DMS153 treated with DMSO at 0.1 percent for 48 hours (cell line): ENCODE measurements around the gene CCNK.

Experiments used
- DNase-seq: peaks from one replicate; lab custom pipeline; 2025; ENCODE audit not compliant: unreplicated experiment; lab: John Stamatoyannopoulos, UW

CCNK gene

DNA sequence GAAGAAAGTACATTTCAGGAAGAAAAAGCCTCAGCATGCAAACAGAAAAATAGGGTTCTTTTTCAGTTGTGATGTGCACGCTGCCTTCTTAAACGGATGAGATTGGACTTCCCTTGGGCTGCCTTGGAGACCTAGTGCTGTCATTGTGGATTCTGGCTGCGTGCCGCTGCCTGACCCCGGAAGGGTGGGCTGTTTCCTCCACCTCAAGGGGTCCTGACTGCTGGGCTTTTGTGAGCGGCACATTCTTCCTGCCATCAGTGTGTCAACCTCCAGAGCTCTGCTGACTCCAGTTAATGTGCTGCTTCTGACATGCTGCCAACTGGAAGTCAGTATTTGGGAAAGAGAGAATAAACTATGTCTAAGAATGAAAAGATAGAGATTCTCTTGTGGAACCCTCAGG lies 25.1 kb downstream of the CCNK start:
- no peak for DNase-seq

DNA sequence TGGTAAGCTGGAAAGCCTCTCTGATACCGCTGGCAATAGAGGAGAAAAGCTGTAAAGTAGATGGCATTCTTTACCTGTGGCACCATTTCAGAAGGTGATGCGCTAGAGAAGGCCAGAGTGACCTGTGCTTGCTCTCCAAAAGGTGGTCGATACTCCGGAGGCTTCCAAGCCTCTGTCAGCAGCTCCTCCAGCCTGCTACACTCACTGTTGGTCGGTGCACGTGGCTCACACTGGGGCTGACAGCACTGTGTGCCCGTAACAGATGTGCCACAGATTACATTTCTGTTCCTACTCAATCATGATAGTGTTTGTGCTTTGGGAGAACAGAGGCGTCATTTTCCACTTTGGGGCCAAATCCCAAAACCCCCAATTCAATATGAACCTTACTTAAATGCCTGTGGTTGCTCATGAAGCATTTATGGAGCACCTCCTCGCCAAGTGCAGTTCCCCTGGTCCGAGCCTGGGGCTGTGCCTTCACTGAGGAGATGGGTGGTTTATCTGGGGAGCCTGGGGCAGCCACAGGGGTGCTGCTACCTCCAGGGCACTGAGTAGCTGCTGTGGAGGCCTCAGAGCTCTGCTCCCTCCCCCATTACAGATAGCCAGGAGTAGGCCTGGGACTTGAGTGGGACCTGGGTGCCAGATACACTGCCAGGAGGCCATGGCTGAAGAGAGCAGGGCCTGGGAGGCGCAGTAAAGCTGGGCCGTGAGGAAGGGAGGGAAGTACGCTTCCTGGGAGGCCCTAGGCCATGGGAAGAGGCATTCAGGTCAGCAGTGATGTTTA lies 26.8 kb downstream of the CCNK start:
- DNase-seq: no peak

DNA sequence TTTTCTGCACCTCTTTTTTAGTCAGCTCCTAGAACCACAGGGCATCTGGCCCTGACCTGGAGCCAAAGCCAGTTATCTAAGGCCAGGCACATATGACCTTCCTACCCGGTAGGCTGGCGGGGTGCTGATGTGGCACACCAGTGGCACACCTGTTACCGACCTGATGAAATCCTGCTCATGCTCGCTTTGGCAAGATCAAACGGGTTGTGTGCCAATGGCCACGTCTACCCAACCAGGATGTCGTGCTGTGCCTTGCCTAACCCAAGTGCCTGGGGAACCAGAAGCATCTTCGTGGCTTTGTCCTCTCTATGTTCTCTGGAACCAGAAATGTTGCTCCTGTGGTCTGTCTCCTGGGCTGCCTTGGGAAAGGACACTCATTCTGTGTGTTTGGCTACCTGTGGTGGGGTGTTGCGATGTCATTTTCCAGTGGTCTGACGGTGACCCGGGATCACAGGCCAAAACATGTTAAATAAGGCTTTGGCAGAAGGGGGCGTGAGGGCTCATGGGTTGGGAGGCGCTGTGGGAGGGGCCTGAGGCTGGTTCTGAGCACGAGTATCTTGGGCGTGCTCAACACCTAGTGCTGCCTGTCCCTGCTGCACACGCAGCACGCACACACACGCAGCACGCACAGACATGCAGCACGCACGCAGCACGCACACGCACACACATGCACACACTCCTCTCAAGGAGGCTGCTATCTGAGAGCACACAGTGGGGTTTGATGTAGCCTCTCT lies 27.9 kb downstream of the CCNK start:
- no peak for DNase-seq

DNA sequence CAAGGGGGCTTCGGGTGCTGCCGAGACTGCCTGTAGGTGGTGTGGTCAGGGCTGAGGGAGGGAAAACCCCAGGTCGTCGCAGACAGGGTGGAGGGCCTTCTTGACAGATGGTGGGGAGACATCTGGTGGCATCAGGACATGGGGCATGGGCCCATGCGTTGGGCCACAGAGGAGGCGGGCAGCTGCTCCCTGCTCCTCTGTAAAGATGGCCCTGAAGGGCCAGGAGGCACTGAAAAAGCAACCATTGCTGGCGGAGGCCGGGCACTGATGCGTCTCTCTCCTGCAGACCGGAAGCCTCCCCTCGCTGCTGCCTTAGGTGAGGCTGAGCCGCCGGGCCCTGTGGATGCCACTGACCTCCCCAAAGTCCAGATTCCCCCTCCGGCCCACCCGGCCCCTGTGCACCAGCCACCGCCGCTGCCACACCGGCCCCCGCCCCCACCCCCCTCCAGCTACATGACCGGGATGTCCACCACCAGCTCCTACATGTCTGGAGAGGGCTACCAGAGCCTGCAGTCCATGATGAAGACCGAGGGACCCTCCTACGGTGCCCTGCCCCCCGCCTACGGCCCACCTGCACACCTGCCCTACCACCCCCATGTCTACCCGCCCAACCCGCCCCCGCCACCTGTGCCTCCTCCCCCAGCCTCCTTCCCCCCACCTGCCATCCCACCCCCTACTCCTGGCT lies 28.8 kb downstream of the CCNK start:
- no peak for DNase-seq

DNA sequence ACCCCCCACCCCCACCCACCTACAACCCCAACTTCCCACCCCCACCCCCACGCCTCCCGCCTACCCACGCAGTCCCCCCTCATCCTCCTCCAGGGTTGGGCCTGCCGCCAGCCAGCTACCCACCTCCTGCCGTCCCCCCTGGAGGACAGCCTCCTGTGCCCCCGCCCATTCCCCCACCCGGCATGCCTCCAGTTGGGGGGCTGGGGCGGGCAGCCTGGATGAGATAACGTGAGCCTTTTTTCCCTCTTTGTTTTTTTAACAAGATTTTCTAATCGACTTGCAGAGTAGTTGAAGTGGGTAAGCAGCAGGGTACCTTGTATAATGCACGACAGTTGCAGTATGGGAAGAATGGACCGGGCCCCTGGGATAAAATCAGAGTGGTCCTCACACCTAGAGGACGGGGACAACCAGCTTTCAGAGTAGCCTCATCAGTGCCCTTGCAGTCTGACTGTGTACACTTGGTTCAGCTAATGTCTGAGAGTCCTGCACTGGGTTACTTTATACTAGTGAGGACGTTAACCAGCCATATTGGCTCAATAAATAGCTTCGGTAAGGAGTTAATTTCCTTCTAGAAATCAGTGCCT lies 29.4 kb downstream of the CCNK start:
- DNase-seq: no peak

DNA sequence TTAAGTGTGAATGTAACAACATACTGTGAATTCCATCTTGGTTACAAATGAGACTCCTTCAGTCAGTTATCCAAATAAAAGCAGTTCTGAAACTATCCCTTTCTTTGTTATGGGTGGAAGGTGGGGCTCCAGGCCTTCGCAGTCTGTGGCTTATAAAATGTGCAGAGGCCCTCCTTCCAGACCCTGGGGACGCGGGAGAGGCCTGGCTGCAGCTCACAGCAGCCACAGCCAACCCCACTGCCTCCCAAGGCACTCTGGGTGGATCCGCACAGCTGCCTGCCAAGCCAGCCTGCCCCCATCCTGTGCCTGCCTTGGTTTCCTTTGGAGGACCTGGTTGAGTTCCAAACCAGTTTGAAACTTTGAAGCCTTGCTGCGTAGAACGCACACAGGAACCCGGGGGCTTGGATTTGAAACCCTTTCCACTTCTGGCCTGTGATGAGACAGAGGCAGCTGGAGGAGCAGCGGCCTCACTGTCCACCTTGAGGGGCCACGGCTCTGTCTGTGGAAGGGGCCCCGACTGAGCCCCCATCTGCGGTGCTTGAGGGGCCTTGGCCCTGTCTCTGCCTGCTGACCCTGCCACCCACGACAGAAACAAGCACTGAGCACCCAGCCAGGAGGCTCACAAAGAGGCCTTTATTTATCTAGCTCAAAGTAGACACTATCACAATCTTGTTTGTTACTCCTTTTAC lies 30.4 kb downstream of the CCNK start:
- DNase-seq: no peak

DNA sequence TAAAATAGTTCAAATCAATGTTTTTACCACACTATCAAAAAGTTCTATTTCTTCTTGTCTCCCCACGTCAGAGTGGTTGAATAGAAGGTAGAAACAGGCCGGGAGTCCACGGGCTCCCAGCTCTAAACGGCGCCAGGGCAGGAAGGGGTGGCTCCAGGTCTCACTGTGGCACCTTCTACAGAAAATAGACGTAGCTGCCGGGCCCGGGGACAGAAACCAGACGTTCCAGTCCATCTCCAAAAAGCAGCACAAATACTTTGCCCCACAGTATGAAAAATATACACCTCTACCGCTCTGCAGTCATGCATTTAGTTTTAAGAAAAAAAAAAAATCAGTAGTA lies 30.9 kb downstream of the CCNK start:
- DNase-seq: no peak

DNA sequence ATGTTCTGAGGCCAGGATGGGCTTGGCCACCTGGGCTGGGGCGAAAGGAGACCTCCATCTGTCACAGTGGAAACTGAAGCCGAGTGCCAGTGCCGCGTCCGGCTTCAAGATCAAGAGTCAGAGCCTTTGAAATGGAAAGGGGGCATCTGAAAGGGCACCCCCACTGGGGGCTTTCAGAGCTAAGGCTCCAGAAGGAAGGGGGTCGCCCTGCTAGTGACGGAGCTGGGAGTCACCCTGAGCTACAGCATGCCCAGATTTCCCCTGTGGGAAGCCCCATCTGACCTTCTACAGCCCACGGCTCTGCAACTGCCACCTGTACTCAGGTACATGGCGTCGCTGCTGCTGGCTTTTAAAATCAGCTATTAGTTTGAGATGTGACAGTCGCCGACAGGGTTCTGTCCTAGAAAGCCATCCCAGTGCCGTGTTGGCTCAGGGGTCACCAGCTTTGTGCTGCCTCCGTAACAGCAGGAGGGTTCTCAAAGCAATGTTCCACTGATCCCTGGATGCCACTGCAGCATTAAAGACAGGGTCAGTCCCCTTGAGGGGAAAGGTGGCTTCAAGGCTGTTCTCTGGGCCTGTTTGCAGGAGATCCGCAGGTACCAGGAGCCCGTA lies 31.5 kb downstream of the CCNK start:
- no peak for DNase-seq

DNA sequence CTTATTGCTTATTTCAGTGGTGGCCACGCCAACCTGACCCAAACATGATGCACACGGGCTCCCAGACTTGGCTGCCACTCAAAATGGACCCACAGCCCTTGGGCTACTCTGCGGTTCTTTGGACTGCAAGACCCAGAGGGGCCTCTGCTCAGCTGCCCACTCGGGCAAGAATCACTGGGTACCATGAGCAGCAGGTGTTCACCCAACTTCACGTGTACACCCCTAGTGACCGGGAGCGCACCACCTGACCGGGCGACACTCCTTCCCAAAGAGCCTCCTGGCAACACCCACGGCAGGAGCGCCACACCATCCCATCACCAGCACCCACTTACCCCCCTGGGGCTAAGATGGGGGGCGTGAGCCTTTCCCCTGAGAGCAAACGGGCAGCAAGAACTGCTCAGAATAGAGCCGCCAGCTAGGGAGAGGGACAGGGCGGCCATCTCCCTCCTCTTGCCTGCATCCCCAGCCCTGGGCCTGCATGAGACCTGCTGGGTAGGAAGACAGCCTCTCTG lies 32.0 kb downstream of the CCNK start:
- DNase-seq: no peak

DNA sequence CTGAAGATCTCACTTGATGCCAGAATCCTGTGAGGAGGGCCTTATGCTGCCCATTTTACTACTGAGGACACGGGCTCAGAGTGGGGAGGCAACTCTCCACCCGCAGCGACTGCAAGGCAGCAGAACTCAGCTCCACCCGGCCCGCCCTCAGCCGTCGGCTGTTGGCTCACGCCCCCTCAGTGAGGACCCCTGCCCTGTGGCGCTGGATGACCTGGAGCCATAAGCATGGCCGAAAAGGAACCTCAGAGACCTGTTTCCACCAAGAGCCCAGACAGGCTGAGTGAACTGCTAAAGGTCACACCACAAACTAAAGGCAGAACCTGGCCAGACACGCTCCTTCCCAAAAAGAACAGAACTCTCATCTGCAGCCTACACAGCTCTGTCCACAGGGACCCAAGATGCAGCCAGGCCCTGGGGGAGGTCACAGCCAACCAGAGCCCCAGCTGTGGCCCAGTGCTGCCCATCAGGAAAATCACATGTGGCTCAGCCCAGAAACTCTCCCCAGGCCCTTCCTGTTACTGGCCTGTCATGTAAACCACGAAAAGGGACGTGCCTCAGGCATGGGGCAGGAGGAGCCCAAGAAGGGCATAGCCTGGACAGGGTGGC lies 32.8 kb downstream of the CCNK start:
- DNase-seq: no peak

DNA sequence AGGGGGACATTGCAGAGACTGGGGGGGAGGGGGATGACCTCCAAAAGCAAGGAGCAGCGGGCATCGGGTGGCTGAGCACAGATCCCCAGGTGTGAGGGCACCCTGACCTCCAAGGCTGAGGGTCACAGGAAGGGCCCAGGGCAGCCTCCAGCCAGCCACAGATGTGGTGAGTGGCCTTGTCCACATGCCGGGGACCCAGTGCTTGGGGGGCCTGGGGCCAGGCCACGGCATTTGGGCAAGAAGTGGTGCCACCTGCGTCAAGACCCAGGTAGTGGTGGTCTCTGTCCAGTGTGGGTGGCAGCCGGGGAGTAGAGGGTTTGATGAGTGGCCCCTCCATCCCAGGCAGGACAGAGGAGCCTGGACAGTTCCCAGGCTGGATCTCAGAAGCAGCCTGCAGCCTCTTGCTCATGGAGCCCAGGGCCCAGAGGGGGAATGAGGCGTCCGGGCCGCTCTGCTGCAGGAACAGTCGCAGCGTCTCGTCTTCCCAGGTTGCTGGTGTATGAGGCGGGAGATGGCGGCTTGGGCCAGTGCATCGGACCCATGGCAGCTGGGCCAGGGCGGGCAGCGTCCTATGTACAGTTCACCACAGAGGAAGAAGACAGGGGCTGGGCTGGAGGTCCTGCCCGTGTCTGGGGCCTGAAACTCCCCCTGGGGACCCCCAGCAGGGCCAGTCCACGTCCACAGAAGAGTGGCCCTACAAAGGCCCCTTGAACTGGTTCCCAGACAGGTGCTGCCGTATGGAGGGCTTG lies 33.5 kb downstream of the CCNK start:
- no peak for DNase-seq

DNA sequence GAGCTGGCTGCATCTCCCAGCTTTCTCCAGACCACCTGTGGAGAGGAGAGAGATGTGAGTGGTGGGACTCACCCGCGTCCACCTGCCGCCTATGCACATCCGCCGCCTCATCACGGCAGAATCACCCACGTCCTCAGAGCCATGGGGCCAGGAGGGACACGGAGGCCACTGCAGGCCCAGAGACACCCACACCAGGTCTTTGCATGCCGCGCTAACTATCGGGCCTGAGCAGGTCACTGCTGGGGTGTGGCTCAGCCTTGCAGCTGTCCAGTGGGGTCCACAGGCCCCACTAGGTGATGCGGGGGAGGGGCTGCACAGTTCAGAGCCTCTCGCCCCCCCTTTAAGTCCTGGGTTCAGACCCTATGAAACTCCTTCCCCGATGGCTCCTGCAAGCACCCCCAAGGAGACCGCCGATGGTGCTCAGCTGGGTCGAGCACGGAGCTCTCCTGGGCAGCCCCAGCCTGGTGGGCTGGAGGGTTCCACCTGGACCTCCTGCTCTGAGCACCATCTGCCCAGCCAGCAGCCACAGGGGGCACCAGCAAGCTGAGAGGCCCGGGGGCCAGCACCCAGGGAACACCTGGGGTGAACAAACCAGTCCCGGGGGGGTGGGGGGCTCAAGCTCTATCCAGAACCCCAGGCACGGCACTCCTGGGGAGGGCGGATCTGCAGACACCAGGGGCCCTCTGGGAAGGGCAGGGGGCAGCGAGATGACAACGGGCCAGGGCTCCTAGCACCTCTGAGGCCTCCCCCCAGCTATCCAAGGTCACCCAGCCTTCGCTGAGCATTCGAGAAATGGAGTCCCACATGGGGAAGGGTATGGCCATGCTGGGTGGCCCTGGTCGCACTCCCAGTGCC lies 34.3 kb downstream of the CCNK start:
- DNase-seq: no peak

DNA sequence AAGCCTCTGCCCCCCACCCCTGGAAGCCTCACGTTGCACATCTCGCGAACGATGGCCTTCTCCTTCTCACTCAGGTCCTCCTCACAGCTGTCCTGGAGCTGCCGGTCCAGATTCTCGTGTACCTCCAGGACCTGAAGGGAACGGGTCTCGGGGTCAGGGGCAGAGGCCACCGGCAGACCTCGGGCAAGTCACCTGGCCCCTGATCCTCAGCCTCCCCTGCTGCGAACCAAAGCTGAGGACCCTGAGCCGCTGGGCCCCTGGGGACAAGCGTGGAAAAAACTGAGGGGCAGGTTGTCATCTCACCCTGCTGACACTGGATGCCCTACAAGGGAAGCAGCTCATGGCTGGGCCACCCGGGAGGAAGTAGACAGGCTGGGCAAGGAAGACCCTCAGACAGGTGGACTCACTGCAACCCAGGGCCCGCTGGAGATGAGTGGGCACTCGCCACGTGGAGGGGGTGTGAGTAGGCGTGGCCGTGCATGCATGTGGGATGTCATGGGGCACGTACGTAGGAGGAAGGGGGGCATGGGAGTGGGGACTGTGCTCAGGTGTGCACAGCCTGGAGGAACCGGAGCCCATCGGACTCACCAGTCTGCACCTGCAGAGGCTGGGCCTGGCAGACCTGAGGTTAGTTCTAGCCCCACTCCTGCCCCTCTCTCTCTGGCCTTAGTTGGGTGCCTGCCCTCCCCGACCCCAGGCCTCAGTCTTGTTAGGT lies 35.1 kb downstream of the CCNK start:
- DNase-seq: no peak

DNA sequence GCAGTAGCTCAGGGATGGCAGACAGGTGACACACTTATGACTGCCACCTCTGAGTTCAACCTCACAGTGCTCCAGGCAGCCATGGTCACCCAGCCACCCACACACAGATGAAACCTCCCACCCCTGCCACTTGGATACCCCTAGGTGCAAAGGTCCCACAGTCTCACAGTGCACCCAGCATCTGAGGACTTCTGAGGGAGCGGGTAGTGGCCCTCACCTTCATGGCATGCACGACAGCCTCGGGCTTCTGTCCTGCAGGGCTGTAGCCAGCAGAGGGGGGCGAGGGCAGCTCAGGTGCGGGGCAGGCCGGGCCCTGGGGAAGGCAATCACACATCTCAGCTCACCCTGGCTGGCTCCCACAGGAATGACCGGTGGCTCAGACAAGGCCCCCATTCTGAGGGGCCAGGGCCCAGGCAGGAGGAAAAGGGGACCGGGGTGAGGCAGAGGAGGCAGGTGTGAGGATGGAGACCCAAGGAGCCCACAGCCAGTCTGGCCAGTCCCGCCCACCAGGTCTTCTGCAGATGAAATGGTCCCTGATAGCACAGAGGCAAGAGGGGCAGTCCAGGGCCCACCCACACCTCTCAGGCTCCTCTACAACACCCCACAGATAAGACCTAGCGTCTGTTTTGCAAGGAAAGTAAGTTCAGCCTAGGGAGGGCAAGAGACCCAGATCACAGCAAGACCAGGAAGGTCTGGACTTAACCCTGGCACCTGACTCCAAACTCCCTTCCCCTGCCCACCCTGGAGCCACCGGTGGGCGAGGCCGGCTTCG lies 35.8 kb downstream of the CCNK start:
- DNase-seq: no peak

DNA sequence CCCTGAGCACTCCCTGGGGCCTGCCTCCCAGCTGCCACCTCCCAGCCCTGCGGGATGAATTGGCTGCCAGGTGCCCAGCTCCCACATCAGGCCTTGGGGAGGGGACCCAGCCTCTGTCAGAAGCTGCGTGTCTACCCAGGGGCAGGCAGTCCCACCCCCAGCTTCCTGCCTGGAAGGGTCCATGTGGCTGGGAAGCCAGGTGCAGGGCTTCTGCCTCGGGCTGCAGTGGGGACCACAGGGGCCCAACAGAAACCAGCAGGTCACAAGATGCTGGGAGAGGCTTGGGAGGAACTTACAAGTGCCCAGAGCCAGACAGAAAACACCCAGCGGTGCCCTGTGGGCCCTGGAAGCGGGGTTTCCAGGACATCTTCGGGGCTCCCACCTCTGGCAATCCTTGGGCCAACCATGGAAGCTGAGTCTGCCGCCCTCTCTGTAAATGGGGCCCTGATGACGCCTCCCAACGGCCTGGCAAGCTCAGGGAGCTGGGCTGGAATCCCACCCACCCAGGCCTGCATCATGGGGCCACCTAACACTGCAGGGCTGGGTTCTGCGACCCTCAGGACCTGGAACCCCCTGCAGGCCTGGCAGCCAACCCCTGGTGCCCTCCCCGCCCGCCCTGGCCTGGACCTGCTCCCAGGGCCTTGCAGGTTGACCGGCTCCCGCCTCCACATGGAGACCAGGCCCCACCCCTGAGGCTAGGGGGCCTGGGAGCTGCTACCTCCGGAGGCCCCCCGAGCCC lies 36.6 kb downstream of the CCNK start:
- no peak for DNase-seq
